Astrocyte of the spinal cord (primary cell): ENCODE data around the gene MT1HL1.
A peak's percentile ranks its signal among the peaks of the same experiment; 100 is the strongest.

ENCODE experiments used
- DNase-seq: peaks from one replicate; pipeline ENCODE4 v3.0.0; 2011; ENCODE audit warnings: low read depth, low spot score
- H3K4me3 ChIP-seq: 2 replicates; pipeline ENCODE4 v1.5.1; 2011; ENCODE audit warnings: low read depth, mild to moderate bottlenecking, low read length, moderate library complexity
- CTCF ChIP-seq: IDR thresholded peaks from 2 replicates; pipeline ENCODE4 v1.5.1; 2012; ENCODE audit warnings: low read depth, mild to moderate bottlenecking, low read length, inconsistent platforms
- in situ Hi-C: cut with HindIII; loops from 2 replicates; pipeline ENCODE4 v1.10.0; 2017; ENCODE audit warnings: low sequenced_read_pairs

The MT1HL1 gene

GRCh38 chr1:237029240-237029639, 25.0 kb upstream of the MT1HL1 start:
- DNase-seq, result no peak
- H3K4me3 ChIP-seq, result no peak overlapping the region
- in situ Hi-C loops, result no loop called here
- no peak for TF ChIP-seq CTCF

GRCh38 chr1:237025358-237026074, 21.3 kb upstream of the MT1HL1 start:
- in situ Hi-C loops, result no loop called here
- no peak for DNase-seq
- no peak for TF ChIP-seq CTCF
- H3K4me3 ChIP-seq, result no peak overlapping the region

- no peak for TF ChIP-seq CTCF
- in situ Hi-C loops, result no loop called here
- no peak overlapping the region for H3K4me3 ChIP-seq
- no peak for DNase-seq
Measured at GRCh38 chr1:237018896-237019295, 14.7 kb upstream of the MT1HL1 start.

- TF ChIP-seq CTCF, result no peak
- H3K4me3 ChIP-seq, result no peak overlapping the region
- in situ Hi-C loops, result no loop called here
- DNase-seq, result no peak
Measured at GRCh38 chr1:237016626-237017025, 12.4 kb upstream of the MT1HL1 start.

- peak; percentile 27 for DNase-seq
- no peak for TF ChIP-seq CTCF
- H3K4me3 ChIP-seq, result no peak overlapping the region
- in situ Hi-C loops, result no loop called here
Measured at GRCh38 chr1:237013608-237014007, 9.4 kb upstream of the MT1HL1 start.

- no peak for TF ChIP-seq CTCF
- peak; percentile 94 for DNase-seq
- in situ Hi-C loops, result no loop called here
- H3K4me3 ChIP-seq, result no peak overlapping the region
Measured at GRCh38 chr1:237012788-237013383, 8.6 kb upstream of the MT1HL1 start.
